HepG2 (cell line): ENCODE results near the gene CADPS2. TPM values are rescaled to one million over a fixed set of nuclear protein-coding genes. Genes with fewer than 3 reads are reported as not detected.

ENCODE experiments used
- ATAC-seq: fragments of 200-7000 bp; cut with Tn5 transposase; 3 replicates; pipeline ENCODE4 v1.9.1; 2020; ENCODE audit warnings: mild to moderate bottlenecking, moderate library complexity
- BruUV-seq: library from RNA; stranded (reverse); fragments of 400-500 nt; replicated peaks from 2 replicates; lab custom pipeline; 2021; lab: Mats Ljungman, UMichigan
- CTCF ChIA-PET: fragments of 300-600 bp; formaldehyde crosslinking; extraction: SDS; loops from one replicate; lab custom pipeline; 2021; ENCODE audit warnings: low total read pairs, inconsistent platforms, low intra/inter-chr PET ratio; lab: Yijun Ruan, JAX
- POLR2A ChIA-PET: fragments of 350-600 bp; sonication (Branson Sonifier 250); formaldehyde crosslinking; loops from one replicate; lab custom pipeline; 2020; ENCODE audit warnings: antibody characterized with exemption, inconsistent platforms; lab: Yijun Ruan, JAX
- DNase-seq: peaks from one replicate; pipeline ENCODE4 v3.0.0-alpha.2; 2015; ENCODE audit warnings: low spot score
- FAIRE-seq: peaks from 3 replicates; lab custom pipeline; 2011; peaks lifted over from hg19 to GRCh38; lab: Jason Lieb, UNC
- H2AFZ ChIP-seq: one replicate; pipeline ENCODE4 v1.6.1; 2011; ENCODE audit warnings: low read length, inconsistent platforms
- H3K27ac ChIP-seq: fragments of 300-600 bp; 3 replicates; pipeline ENCODE4 v1.8.0; 2011; ENCODE audit warnings: mixed run types, mild to moderate bottlenecking, mixed read lengths, low read length, inconsistent platforms; ENCODE audit not compliant: insufficient read depth; ENCODE audit errors: extremely low read length
- H3K27me3 ChIP-seq, 2 experiments: fragments of 200-600 bp in 1 of 2; 2 replicates in 1 of 2; 3 replicates in 1 of 2; pipeline versions ENCODE4 v1.6.0 to v1.8.0; 2011; ENCODE audit warnings: low read length in 2 of 2, mild to moderate bottlenecking in 2 of 2, moderate library complexity in 2 of 2, inconsistent platforms in 1 of 2; ENCODE audit not compliant: insufficient read depth in 2 of 2, control insufficient read depth in 1 of 2
- H3K36me3 ChIP-seq, 2 experiments: fragments of 200-600 bp in 1 of 2; replicated peaks in 1 of 2; 2 replicates in 1 of 2; 3 replicates in 1 of 2; pipeline versions ENCODE4 v1.5.1 to v1.8.0; 2011; ENCODE audit warnings: low read length in 2 of 2, inconsistent platforms in 1 of 2; ENCODE audit not compliant: insufficient read depth in 2 of 2, control insufficient read depth in 1 of 2
- H3K4me1 ChIP-seq: 2 replicates; pipeline ENCODE4 v1.5.1; 2012; ENCODE audit warnings: low read length, inconsistent platforms; ENCODE audit not compliant: insufficient read depth
- H3K4me2 ChIP-seq: 2 replicates; pipeline ENCODE4 v1.6.0; 2011; ENCODE audit warnings: low read depth, low read length, inconsistent platforms
- H3K4me3 ChIP-seq, 3 experiments: fragments of 200-600 bp in 1 of 3; sonication (generic), shearing (Covaris generic) in 1 of 3; replicated peaks in 1 of 3; 2 replicates each; pipeline ENCODE4 v1.5.1; 2011 to 2016; ENCODE audit warnings: low read length in 3 of 3, inconsistent platforms in 2 of 3, low read depth in 2 of 3, mild to moderate bottlenecking in 2 of 3, control low read depth in 1 of 3, mixed read lengths in 1 of 3; ENCODE audit not compliant: insufficient read depth in 1 of 3
- H3K79me2 ChIP-seq: one replicate; pipeline ENCODE4 v1.6.1; 2011; ENCODE audit warnings: low read length, inconsistent platforms; ENCODE audit not compliant: insufficient read depth
- H3K9ac ChIP-seq: 2 replicates; pipeline ENCODE4 v1.6.0; 2011; ENCODE audit warnings: mild to moderate bottlenecking, low read depth, low read length, inconsistent platforms; ENCODE audit not compliant: insufficient read depth
- H3K9me3 ChIP-seq: 2 replicates; pipeline ENCODE4 v1.5.1; 2012; ENCODE audit warnings: mild to moderate bottlenecking, low read length
- H4K20me1 ChIP-seq: 2 replicates; pipeline ENCODE4 v1.6.0; 2011; ENCODE audit warnings: inconsistent platforms, mild to moderate bottlenecking, low read length, moderate library complexity; ENCODE audit not compliant: insufficient read depth
- DNMT1 ChIP-seq: sonication (generic); formaldehyde crosslinking; IDR thresholded peaks from 2 replicates; pipeline ENCODE4 v1.5.1; 2020; ENCODE audit warnings: mild to moderate bottlenecking, missing genetic modification reagents
- ELF1 ChIP-seq: sonication (generic); formaldehyde crosslinking; IDR thresholded peaks from 2 replicates; pipeline ENCODE4 v1.4.0; 2020; ENCODE audit warnings: missing genetic modification reagents
- GABPA ChIP-seq, 2 experiments: IDR thresholded peaks; 2 replicates each; pipeline ENCODE4 v1.6.1; 2011 to 2016; ENCODE audit warnings: low read depth in 2 of 2, low read length in 1 of 2, missing biosample characterization in 1 of 2, missing genetic modification characterization in 1 of 2
- GRHL1 ChIP-seq: sonication (generic); formaldehyde crosslinking; conservative IDR thresholded peaks from 2 replicates; pipeline ENCODE4 v1.8.0; 2022; ENCODE audit warnings: missing genetic modification reagents
- HNRNPUL1 ChIP-seq: fragments of 200-400 bp; formaldehyde crosslinking; IDR thresholded peaks from 2 replicates; pipeline ENCODE4 v1.6.1; 2017; ENCODE audit warnings: low read depth, mild to moderate bottlenecking, low read length, moderate library complexity
- MATR3 ChIP-seq: sonication (generic); formaldehyde crosslinking; IDR thresholded peaks from 2 replicates; pipeline ENCODE4 v1.4.0; 2020; ENCODE audit warnings: missing genetic modification reagents
- POLR2G ChIP-seq: fragments of 200-400 bp; formaldehyde crosslinking; IDR thresholded peaks from 2 replicates; pipeline ENCODE4 v1.6.1; 2018; ENCODE audit warnings: mild to moderate bottlenecking, low read depth, low read length, moderate library complexity
- RARA ChIP-seq: IDR thresholded peaks from 2 replicates; pipeline ENCODE4 v1.6.1; 2016; ENCODE audit warnings: missing genetic modification reagents, missing compliant biosample characterization
- TFE3 ChIP-seq: IDR thresholded peaks from 2 replicates; pipeline ENCODE4 v1.6.1; 2016
- ZKSCAN1 ChIP-seq: fragments of 150-350 bp; IDR thresholded peaks from 2 replicates; pipeline ENCODE4 v1.6.1; 2014; ENCODE audit warnings: low read length
- ZNF33A ChIP-seq: sonication (generic); formaldehyde crosslinking; IDR thresholded peaks from 2 replicates; pipeline ENCODE4 v1.5.1; 2020; ENCODE audit warnings: missing genetic modification reagents, mild to moderate bottlenecking, moderate library complexity, borderline replicate concordance
- ZNF484 ChIP-seq: sonication (generic); formaldehyde crosslinking; IDR thresholded peaks from 2 replicates; pipeline ENCODE4 v1.5.1; 2020; ENCODE audit warnings: mild to moderate bottlenecking, low read depth, missing genetic modification reagents, borderline replicate concordance
- ZNF572 ChIP-seq: sonication (generic); formaldehyde crosslinking; IDR thresholded peaks from 2 replicates; pipeline ENCODE4 v1.5.1; 2020; ENCODE audit warnings: mild to moderate bottlenecking, missing genetic modification reagents
- WGBS: methylation state at CpG from one replicate; pipeline ENCODE4 v1.1.6; 2017; ENCODE audit warnings: low lambda C conversion rate; 5-methylcytosine and 5-hydroxymethylcytosine counted together
- in situ Hi-C: cut with HindIII; loops from 2 replicates; pipeline ENCODE4 v1.10.0; 2017; ENCODE audit warnings: low pct_unique_long_range_greater_than_20kb; ENCODE audit not compliant: extremely low pct_ligation_motif_present
- intact Hi-C: fragments of 100-400 bp; cut with micrococcal nuclease; formaldehyde crosslinking; loops from one replicate; pipeline ENCODE4 v1.10.0; 2022; ENCODE audit not compliant: unreplicated experiment
- polyA plus RNA-seq, 8 experiments: library from polyadenylated mRNA; depleted of rRNA in 3 of 8; stranded (reverse) in 7 of 8; unstranded in 1 of 8; fragments of >200 nt; fragmentation: Illumina TruSeq in 4 of 8; extraction: Trizol in 4 of 8; gene quantifications; 2 replicates each; pipeline versions ENCODE4 v1.2.1 to v1.2.3, GENCODE V29; 2011 to 2016; ENCODE audit warnings: low read depth in 4 of 8, missing spikeins in 1 of 8, mixed read lengths in 1 of 8; ENCODE audit not compliant: insufficient read depth in 1 of 8
- total RNA-seq, 5 experiments: library from RNA; depleted of rRNA; stranded (reverse); fragments of >200 nt; fragmentation: Illumina TruSeq; extraction: Trizol; gene quantifications; 2 replicates each; pipeline ENCODE4 v1.2.3, GENCODE V29; 2016; ENCODE audit warnings: low read depth in 1 of 5

The CADPS2 gene
- total and polyA plus RNA-seq, 2 of the 13 experiments (the other 11 are each of a cell fraction or from before 2014, with no cell fraction given): 17.6 to 43.8 TPM

DNA sequence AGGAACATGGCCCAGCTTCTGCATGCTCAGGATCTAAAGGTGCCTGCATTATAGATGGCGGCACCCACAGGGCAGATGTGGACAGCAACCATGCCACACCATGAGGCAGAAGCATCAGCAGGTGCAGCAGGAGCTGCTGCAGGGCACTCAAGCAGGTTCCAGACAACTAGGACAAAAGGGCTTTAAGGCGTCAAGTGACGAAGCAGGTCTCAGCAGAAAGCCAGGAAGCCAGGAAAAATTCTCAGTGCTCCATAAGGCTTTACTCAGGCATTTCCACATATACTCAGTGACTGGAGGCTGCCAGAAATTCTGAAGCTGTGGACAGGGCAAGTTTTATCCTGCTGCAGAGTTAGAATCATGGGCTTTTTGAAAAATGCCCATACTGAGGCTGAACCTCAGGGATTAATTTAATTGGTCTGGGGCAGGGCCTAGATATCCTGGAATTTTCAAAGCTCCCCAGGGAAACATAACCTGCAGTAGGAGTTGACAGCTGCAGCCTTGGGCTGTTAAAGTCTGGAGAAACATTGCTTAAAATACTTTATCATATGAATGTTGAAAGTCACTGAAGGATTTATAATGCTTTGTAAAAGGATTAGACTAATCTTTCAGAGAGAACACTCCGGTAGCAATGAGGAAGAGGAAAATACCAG lies 115.4 kb downstream of the CADPS2 start (continued):
- TF ChIP-seq ELF1 (CRISPR knock-in tag) (no peak), HNRNPUL1 (no peak), DNMT1 (CRISPR knock-in tag) (no peak)

DNA sequence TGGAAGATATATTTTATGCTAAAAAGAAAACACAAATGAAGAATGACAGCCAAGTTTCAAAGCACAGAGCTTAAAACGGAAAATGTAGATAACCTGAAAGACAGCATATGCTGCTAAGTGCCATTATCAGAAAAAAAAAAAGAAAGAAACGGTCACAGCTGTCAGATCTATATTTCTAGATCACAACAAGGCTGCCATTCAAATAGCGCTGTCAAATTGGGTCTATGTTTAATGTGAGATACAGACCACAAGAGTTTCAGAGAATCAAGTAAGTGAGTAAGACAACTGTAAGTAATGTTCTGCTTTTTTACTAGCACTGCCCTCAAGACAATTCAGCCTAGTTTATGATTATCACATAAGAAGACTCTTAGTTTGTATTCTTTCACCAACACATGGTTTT lies 117.4 kb downstream of the CADPS2 start:
- no peak for ATAC-seq

DNA sequence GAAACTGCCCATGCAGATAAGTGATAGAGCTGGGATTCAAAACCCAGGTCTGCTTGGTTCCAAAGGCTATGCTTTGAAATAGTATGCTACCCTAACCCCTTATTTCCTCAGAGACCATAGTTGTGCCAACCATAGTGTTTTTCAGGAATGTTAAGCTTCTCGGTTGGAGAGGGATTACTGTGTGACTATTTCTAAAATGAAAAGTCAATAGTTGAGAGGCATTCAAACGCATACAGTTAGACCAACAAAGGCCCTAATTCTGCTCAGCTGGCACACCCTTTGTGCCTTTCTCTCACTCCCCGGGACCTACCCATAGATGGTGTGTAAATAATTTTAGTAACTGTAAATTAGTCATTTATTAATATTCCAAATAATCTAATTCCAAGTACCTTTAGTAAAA lies 118.9 kb downstream of the CADPS2 start:
- no TSS peak for BruUV-seq
- FAIRE-seq: no peak
- TF ChIP-seq TFE3: no peak
- TF ChIP-seq GRHL1 (CRISPR knock-in tag): no peak
- no peak for TF ChIP-seq ZNF484 (CRISPR knock-in tag)
- no peak for TF ChIP-seq POLR2G
- no peak for TF ChIP-seq ZNF572
- TF ChIP-seq RARA (CRISPR knock-in tag): no peak
- TF ChIP-seq GABPA (IDR thresholded peaks at IDR 0.05; ENCODE audit: low read depth, low read length): no peak
- TF ChIP-seq GABPA (CRISPR knock-in tag; IDR thresholded peaks at IDR 0.05; ENCODE audit: low read depth): no peak
- TF ChIP-seq ZNF33A (CRISPR knock-in tag): no peak

More for the DNA sequence above, 117.4 kb downstream of the CADPS2 start:
- H3K4me1 ChIP-seq: 0 out of 2 replicates have a peak, but pooled peaks cover 5% of the 10 kb centered on the region
- ChIA-PET CTCF (no interaction called here), POLR2A (no interaction called here)
- no peak overlapping the region for H3K9ac ChIP-seq
- no peaks in the 10 kb centered on the region for H4K20me1 ChIP-seq
- H2AFZ ChIP-seq: no peak overlapping the region
- H3K9me3 ChIP-seq: no peaks in the 10 kb centered on the region
- H3K79me2 ChIP-seq: no peaks in the 10 kb centered on the region
- FAIRE-seq (no peak), DNase-seq (no peak)
- no peaks in the 10 kb centered on the region for H3K27me3 ChIP-seq
- 94% methylated on average over 3 of the region's 3 CpGs for WGBS
- H3K4me3 ChIP-seq: no peak overlapping the region
- no peaks in the 10 kb centered on the region for H3K36me3 ChIP-seq
- in situ Hi-C loops: no loop called here
- no peak overlapping the region for H3K4me2 ChIP-seq
- BruUV-seq: no TSS peak
- H3K27ac ChIP-seq: no peak overlapping the region
- intact Hi-C loops: no loop called here
- TF ChIP-seq MATR3 (CRISPR knock-in tag): no peak
- TF ChIP-seq ZKSCAN1: no peak

More for the DNA sequence above, 118.9 kb downstream of the CADPS2 start:
- H3K9ac ChIP-seq: no peak overlapping the region
- 89% methylated on average over 3 of the region's 3 CpGs for WGBS
- CTCF ChIA-PET: no interaction called here
- no peak overlapping the region for H3K27ac ChIP-seq
- no peak overlapping the region for H3K4me3 ChIP-seq
- DNase-seq: no peak
- POLR2A ChIA-PET: no interaction called here
- no peak for ATAC-seq
- intact Hi-C loops (no loop called here), in situ Hi-C loops (no loop called here)
- H4K20me1 ChIP-seq: no peaks in the 10 kb centered on the region
- H2AFZ ChIP-seq: no peak overlapping the region
- H3K79me2 ChIP-seq: no peaks in the 10 kb centered on the region
- no peaks in the 10 kb centered on the region for H3K9me3 ChIP-seq
- H3K27me3 ChIP-seq: no peaks in the 10 kb centered on the region
- H3K36me3 ChIP-seq: no peaks in the 10 kb centered on the region
- no peak overlapping the region for H3K4me2 ChIP-seq
- H3K4me1 ChIP-seq: 0 out of 2 replicates have a peak, but pooled peaks cover 5% of the 10 kb centered on the region
